ENCODE measurements around the gene TIMM17A. TPM values are rescaled to one million over a fixed set of nuclear protein-coding genes. Genes with fewer than 3 reads are reported as not detected.
A peak's percentile ranks its signal among the peaks of the same experiment; 100 is the strongest.

Gene TIMM17A
- total and polyA plus RNA-seq, 2 of the 8 experiments (the other 6 are each of a cell fraction or from before 2014, with no cell fraction given) = 30.3 to 57.1 TPM

DNA sequence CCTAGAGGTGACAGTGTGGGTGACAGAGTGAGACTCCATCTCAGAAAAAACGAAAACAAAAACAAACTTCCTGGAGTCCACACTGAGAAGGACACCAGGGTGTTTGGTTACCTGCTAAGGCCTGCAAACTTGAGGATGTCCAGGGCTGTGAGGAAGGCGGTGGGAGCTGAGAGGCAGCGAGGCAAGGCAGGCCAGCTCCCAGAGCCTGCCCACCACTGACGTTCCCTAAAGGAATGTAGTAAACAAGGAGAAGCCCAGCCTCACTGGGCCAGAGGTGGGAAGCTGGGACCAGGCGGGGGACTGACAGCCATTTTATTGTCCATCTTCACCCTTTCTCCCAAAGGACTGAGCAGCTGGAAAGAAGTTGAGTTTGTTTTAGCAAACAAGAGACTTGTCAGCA lies 42.5 kb upstream of the TIMM17A start:
- Histone ChIP-seq H3K9me3 (ENCODE audit: insufficient read depth in 2 of 2, low read depth in 1 of 2, low read length in 1 of 2) (no peaks in the 10 kb centered on the region), H2BK20ac (ENCODE audit: low read length) (0 out of 2 replicates have a peak overlapping the region, but pooled peaks have one; percentile 18), H3K9ac (replicated peaks in 1 of 4; ENCODE audit: extremely low read depth in 1 of 4, low read depth in 3 of 4, low read length in 3 of 4) (no peak overlapping the region), H3K18ac (ENCODE audit: extremely low read depth, low read length) (no peak overlapping the region), H3K27me3 (replicated peaks in 1 of 4; ENCODE audit: control insufficient read depth in 3 of 4, extremely low read depth in 1 of 4, insufficient read depth in 3 of 4, low read length in 3 of 4) (no peaks in the 10 kb centered on the region; a peak in 1 of 7 replicates), H3K23me2 (ENCODE audit: low read depth, low read length) (no peaks in the 10 kb centered on the region), H2BK15ac (ENCODE audit: low read length) (peak overlapping the region; percentile 46; the same call in 1 of the 2 replicates), H2BK120ac (replicated peaks; ENCODE audit: low read depth, low read length) (no peak overlapping the region), H4K91ac (replicated peaks; ENCODE audit: insufficient read length, low read length) (no peak overlapping the region), H3K14ac (ENCODE audit: insufficient read length) (no peak overlapping the region), H3K36me3 (ENCODE audit: control insufficient read depth in 2 of 4, insufficient read depth in 4 of 4, low read length in 3 of 4) (no peaks in the 10 kb centered on the region), H3K4me2 (ENCODE audit: insufficient read depth in 1 of 2, low read depth in 2 of 2, low read length in 2 of 2) (no peak overlapping the region), H3K79me1 (ENCODE audit: low read depth, low read length) (no peaks in the 10 kb centered on the region), H2BK12ac (ENCODE audit: low read depth, low read length) (no peak overlapping the region), H3K56ac (replicated peaks; ENCODE audit: insufficient read length, low read depth, low read length) (no peak overlapping the region), H3K4me1 (replicated peaks in 1 of 4; ENCODE audit: control insufficient read depth in 3 of 4, insufficient read depth in 4 of 4, low read length in 3 of 4) (peaks cover 0 to 4% (median 1%) of the 10 kb centered on the region in 4 experiments; a peak in 5 of 7 replicates), H3K4ac (replicated peaks; ENCODE audit: insufficient read length, low read depth, low read length) (no peak overlapping the region), H4K8ac (ENCODE audit: extremely low read depth, insufficient read depth, low read length) (no peak overlapping the region; the same call in 1 of the 2 replicates), H2AK5ac (ENCODE audit: low read depth, low read length) (no peak overlapping the region), H3K79me2 (ENCODE audit: control insufficient read depth in 1 of 2, insufficient read depth in 2 of 2, low read length in 2 of 2) (no peaks in the 10 kb centered on the region), H4K5ac (ENCODE audit: insufficient read length, low read depth, low read length) (no peak overlapping the region), H2BK5ac (ENCODE audit: low read depth, low read length) (no peak overlapping the region), H4K20me1 (replicated peaks in 1 of 2; ENCODE audit: control insufficient read depth in 1 of 2, insufficient read depth in 2 of 2, low read length in 2 of 2) (no peaks in the 10 kb centered on the region), H3K23ac (ENCODE audit: insufficient read length) (no peak overlapping the region), H2AFZ (ENCODE audit: low read length) (no peak overlapping the region), H3K27ac (ENCODE audit: low read depth, low read length) (no peak overlapping the region), H3K4me3 (ENCODE audit: extremely low read depth in 1 of 4, insufficient read depth in 2 of 4, low read depth in 3 of 4, low read length in 4 of 4) (no peak overlapping the region)
- DNase-seq (ENCODE audit: low read depth in 1 of 2, low spot score in 2 of 2) (no peak), FAIRE-seq (no peak)
- WGBS, 2 experiments (ENCODE audit: extremely low coverage in 1 of 2, insufficient coverage in 1 of 2, insufficient read length in 1 of 2, insufficient replicate concordance in 2 of 2, low coverage in 1 of 2, low lambda C conversion rate in 2 of 2, missing lambda C conversion rate in 1 of 2) = 88% methylated on average over 5 of the region's 5 CpGs; no CpG with 5 or more reads in 1 of the 2 experiments
- ChIA-PET POLR2A (ENCODE audit: partially characterized antibody) (interaction anchor here (0.9 to 1.3 kb wide), 3 partner anchors 26 to 32 kb away, joined by 3 read pairs; no protein-coding TSS in a partner anchor), CTCF (ENCODE audit: partially characterized antibody) (interaction anchor here (0.7 to 12.4 kb wide), 8 partner anchors 10 to 164 kb away, joined by 3 to 147 read pairs (median 6); no protein-coding TSS in a partner anchor)
- TF ChIP-seq JUN (IDR thresholded peaks at IDR 0.05; ENCODE audit: low read depth, low read length) (no peak), POU5F1 (IDR thresholded peaks at IDR 0.05; ENCODE audit: low read depth, low read length) (no peak), ASH2L (IDR thresholded peaks at IDR 0.05; ENCODE audit: low read length) (no peak), GTF2F1 (IDR thresholded peaks at IDR 0.05; ENCODE audit: borderline replicate concordance, low read depth, low read length) (no peak), CBX5 (IDR thresholded peaks at IDR 0.05; ENCODE audit: low read depth, low read length) (no peak), HDAC6 (IDR thresholded peaks at IDR 0.05; ENCODE audit: low read depth, low read length) (no peak)
